K562 (cell line): ENCODE data around the gene KCNB1. TPM values are rescaled to one million over a fixed set of nuclear protein-coding genes. Genes with fewer than 3 reads are reported as not detected.

Experiments
- ARNT ChIP-seq, 2 experiments: fragments of 450-650 bp; IDR thresholded peaks; 2 replicates each; pipeline ENCODE4 v1.6.1; 2016; ENCODE audit warnings: mild to moderate bottlenecking in 1 of 2
- BACH1 ChIP-seq: fragments of 200-800 bp; sonication (Bioruptor generic); IDR thresholded peaks from 2 replicates; pipeline ENCODE4 v1.6.1; 2016; ENCODE audit warnings: missing genetic modification characterization, missing compliant biosample characterization
- C11orf30 ChIP-seq: fragments of 450-650 bp; IDR thresholded peaks from 2 replicates; pipeline ENCODE4 v1.6.1; 2016; ENCODE audit warnings: low read depth, mild to moderate bottlenecking
- E2F5 ChIP-seq: sonication (generic); formaldehyde crosslinking; IDR thresholded peaks from 2 replicates; pipeline ENCODE4 v1.8.0; 2022; ENCODE audit warnings: mild to moderate bottlenecking, missing genetic modification reagents
- FOXJ2 ChIP-seq: fragments of 200-800 bp; sonication (Bioruptor generic); IDR thresholded peaks from 2 replicates; pipeline ENCODE4 v1.6.1; 2016; ENCODE audit warnings: missing genetic modification characterization, missing compliant biosample characterization
- JUND ChIP-seq, 2 experiments: IDR thresholded peaks; 2 replicates in 1 of 2; 3 replicates in 1 of 2; pipeline ENCODE4 v1.6.1; 2011; ENCODE audit warnings: borderline replicate concordance in 2 of 2, low read depth in 2 of 2, low read length in 2 of 2, improper control_type of control experiment in 1 of 2, missing biosample characterization in 1 of 2, missing genetic modification characterization in 1 of 2, missing genetic modification reagents in 1 of 2
- KLF13 ChIP-seq: fragments of 450-650 bp; IDR thresholded peaks from 2 replicates; pipeline ENCODE4 v1.6.1; 2016; ENCODE audit warnings: missing genetic modification characterization, low read depth, mild to moderate bottlenecking, missing compliant biosample characterization, moderate library complexity, borderline replicate concordance
- MAFF ChIP-seq: IDR thresholded peaks from 2 replicates; pipeline ENCODE4 v1.6.1; 2012; ENCODE audit warnings: low read length, improper control_type of control experiment
- MTA1 ChIP-seq: fragments of 450-650 bp; IDR thresholded peaks from 2 replicates; pipeline ENCODE4 v1.6.1; 2017; ENCODE audit warnings: borderline replicate concordance
- NFE2L1 ChIP-seq: fragments of 450-650 bp; IDR thresholded peaks from 2 replicates; pipeline ENCODE4 v1.6.1; 2016; ENCODE audit warnings: missing genetic modification characterization, low read depth, mild to moderate bottlenecking, missing compliant biosample characterization, moderate library complexity, borderline replicate concordance
- PYGO2 ChIP-seq: fragments of 450-650 bp; IDR thresholded peaks from 2 replicates; pipeline ENCODE4 v1.6.1; 2016; ENCODE audit warnings: mild to moderate bottlenecking, missing genetic modification characterization, moderate library complexity, missing compliant biosample characterization
- SFPQ ChIP-seq: fragments of 200-400 bp; formaldehyde crosslinking; IDR thresholded peaks from 2 replicates; pipeline ENCODE4 v1.6.1; 2017; ENCODE audit warnings: mild to moderate bottlenecking, low read depth, low read length, moderate library complexity
- SMC3 ChIP-seq: conservative IDR thresholded peaks from 2 replicates; pipeline ENCODE4 v1.6.1; 2011; ENCODE audit warnings: low read depth, low read length, improper control_type of control experiment; ENCODE audit not compliant: insufficient read depth
- SP1 ChIP-seq: sonication (generic); formaldehyde crosslinking; IDR thresholded peaks from 2 replicates; pipeline ENCODE4 v1.8.1; 2022; ENCODE audit warnings: mild to moderate bottlenecking, missing genetic modification reagents
- SRF ChIP-seq, 2 experiments: fragments of 250-450, 450-650 bp in 1 of 2; sonication (Bioruptor Pico) in 1 of 2; sonication (generic) in 1 of 2; formaldehyde crosslinking; IDR thresholded peaks; 2 replicates each; pipeline versions ENCODE4 v1.5.0 to v1.5.1; 2020 to 2022; ENCODE audit warnings: mild to moderate bottlenecking in 1 of 2, missing genetic modification reagents in 1 of 2
- TRIM24 ChIP-seq, 2 experiments: fragments of 450-650 bp; IDR thresholded peaks; 2 replicates each; pipeline ENCODE4 v1.6.1; 2016
- ZFX ChIP-seq: sonication (generic); formaldehyde crosslinking; IDR thresholded peaks from 2 replicates; pipeline ENCODE4 v1.8.0; 2022; ENCODE audit warnings: mild to moderate bottlenecking, missing genetic modification reagents, moderate library complexity
- ZNF184 ChIP-seq: sonication (generic); formaldehyde crosslinking; IDR thresholded peaks from 2 replicates; pipeline ENCODE4 v1.5.0; 2020; ENCODE audit warnings: missing genetic modification reagents
- ZNF316 ChIP-seq: fragments of 450-650 bp; IDR thresholded peaks from 2 replicates; pipeline ENCODE4 v1.6.1; 2016
- polyA plus RNA-seq, 8 experiments: library from polyadenylated mRNA; depleted of rRNA in 4 of 8; stranded (reverse) in 5 of 8; unstranded in 3 of 8; fragments of >200 nt; fragmentation: Nextera tagmentation in 2 of 8; fragmentation: Illumina TruSeq in 1 of 8; extraction: Ambion mirVana in 2 of 8; extraction: Trizol in 1 of 8; gene quantifications; 2 replicates each; pipeline versions ENCODE4 v1.2.1 to v1.2.3, GENCODE V29; 2011 to 2014; ENCODE audit warnings: inconsistent platforms in 1 of 8, missing spikeins in 1 of 8
- total RNA-seq, 7 experiments: library from RNA; depleted of rRNA in 6 of 7; stranded (reverse); fragments of >200 nt in 6 of 7; fragmentation: Illumina TruSeq in 2 of 7; extraction: Trizol in 2 of 7; gene quantifications; 2 replicates each; pipeline versions ENCODE4 v1.2.1 to v1.2.3, GENCODE V29; 2011 to 2021; ENCODE audit warnings: low replicate concordance in 1 of 7

The KCNB1 gene
- total and polyA plus RNA-seq, 9 of the 15 experiments (the other 6 are each of a cell fraction or from before 2014, with no cell fraction given): 0.01 to 0.06 TPM; not detected in 7

GRCh38 chr20:49323622-49324238 lies 158.7 kb downstream of the KCNB1 start (continued):
- TF ChIP-seq ZFX (CRISPR knock-in tag) (peak; percentile 28), JUND (IDR thresholded peaks at IDR 0.05; ENCODE audit: borderline replicate concordance, low read depth, low read length) (peak; percentile 33; the same call in 1 of the 2 replicates), JUND (tag; IDR thresholded peaks at IDR 0.05; ENCODE audit: borderline replicate concordance, low read depth, low read length) (no peak), TRIM24 (IDR thresholded peaks at IDR 0.05) (0 out of 4 replicates have a peak, but pooled peaks of 1 of the 2 experiments have one; percentile 33), MTA1 (no peak), FOXJ2 (tag) (0 out of 2 replicates have a peak, but pooled peaks have one; percentile 28), SP1 (CRISPR knock-in tag) (0 out of 2 replicates have a peak, but pooled peaks have one; percentile 25), NFE2L1 (tag) (no peak), ZNF316 (peak; percentile 98), C11orf30 (peak; percentile 94), KLF13 (tag) (0 out of 2 replicates have a peak, but pooled peaks have one; percentile 43), PYGO2 (no peak), SMC3 (peak; percentile 42; the same call in 1 of the 2 replicates), SRF (CRISPR knock-in tag; IDR thresholded peaks at IDR 0.05) (no peak), ZNF184 (no peak), E2F5 (no peak), BACH1 (tag) (peak; percentile 94), SFPQ (no peak), MAFF (peak; percentile 86), ARNT (IDR thresholded peaks at IDR 0.05) (0 out of 4 replicates have a peak, but pooled peaks of 1 of the 2 experiments have one; percentile 54)
